ENCODE results near the gene PYGB. TPM values are rescaled to one million over a fixed set of nuclear protein-coding genes. Genes with fewer than 3 reads are reported as not detected.

Gene PYGB
- total and polyA plus RNA-seq, 2 experiments from 2014 or later = 45.3 to 61.1 TPM

DNA sequence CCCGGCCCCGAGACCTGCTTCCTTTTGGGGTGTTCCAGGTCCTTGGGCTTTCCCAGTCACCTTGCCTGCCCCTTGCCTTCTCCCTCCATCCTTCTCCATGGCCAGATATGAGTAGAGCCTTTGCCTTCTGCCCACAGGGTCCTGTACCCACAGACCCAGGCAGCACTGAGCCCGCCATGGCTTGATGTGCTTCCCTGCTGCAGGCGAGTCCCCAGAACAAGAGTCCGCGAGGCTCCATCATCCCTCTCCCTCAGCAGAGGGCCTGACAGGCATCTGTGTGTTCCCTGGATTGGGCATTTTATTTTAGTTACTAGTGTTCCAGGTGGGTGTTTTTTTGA is 21.9 kb downstream of the PYGB start:
- DNase-seq (ENCODE audit: low spot score) = no peak

GRCh38 chr20:25270829-25271251 is 23.0 kb downstream of the PYGB start:
- Histone ChIP-seq H3K9me3 (ENCODE audit: low read depth) (no peaks in the 10 kb centered on the region), H3K79me2 (peaks cover 12% of the 10 kb centered on the region), H3K36me3 (replicated peaks; ENCODE audit: insufficient read depth, low read depth) (no peaks in the 10 kb centered on the region), H2AFZ (no peak overlapping the region), H3K4me1 (ENCODE audit: insufficient read depth) (no peaks in the 10 kb centered on the region), H4K20me1 (ENCODE audit: insufficient read depth, poor library complexity, severe bottlenecking) (no peaks in the 10 kb centered on the region), H3K27ac (no peak overlapping the region), H3K27me3 (no peaks in the 10 kb centered on the region), H3K4me3 (no peak overlapping the region), H3K4me2 (no peak overlapping the region), H3K9me2 (replicated peaks; ENCODE audit: insufficient read depth) (no peaks in the 10 kb centered on the region)
- TF ChIP-seq EZH2phosphoT487 (IDR thresholded peaks at IDR 0.05; ENCODE audit: low read depth, severe bottlenecking, unreplicated experiment) = no peak
- TF ChIP-seq, protein P1, sequence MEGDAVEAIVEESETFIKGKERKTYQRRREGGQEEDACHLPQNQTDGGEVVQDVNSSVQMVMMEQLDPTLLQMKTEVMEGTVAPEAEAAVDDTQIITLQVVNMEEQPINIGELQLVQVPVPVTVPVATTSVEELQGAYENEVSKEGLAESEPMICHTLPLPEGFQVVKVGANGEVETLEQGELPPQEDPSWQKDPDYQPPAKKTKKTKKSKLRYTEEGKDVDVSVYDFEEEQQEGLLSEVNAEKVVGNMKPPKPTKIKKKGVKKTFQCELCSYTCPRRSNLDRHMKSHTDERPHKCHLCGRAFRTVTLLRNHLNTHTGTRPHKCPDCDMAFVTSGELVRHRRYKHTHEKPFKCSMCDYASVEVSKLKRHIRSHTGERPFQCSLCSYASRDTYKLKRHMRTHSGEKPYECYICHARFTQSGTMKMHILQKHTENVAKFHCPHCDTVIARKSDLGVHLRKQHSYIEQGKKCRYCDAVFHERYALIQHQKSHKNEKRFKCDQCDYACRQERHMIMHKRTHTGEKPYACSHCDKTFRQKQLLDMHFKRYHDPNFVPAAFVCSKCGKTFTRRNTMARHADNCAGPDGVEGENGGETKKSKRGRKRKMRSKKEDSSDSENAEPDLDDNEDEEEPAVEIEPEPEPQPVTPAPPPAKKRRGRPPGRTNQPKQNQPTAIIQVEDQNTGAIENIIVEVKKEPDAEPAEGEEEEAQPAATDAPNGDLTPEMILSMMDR (IDR thresholded peaks at IDR 0.05; ENCODE audit: poor library complexity) = no peak
- TF ChIP-seq EZH2 (IDR thresholded peaks at IDR 0.05; ENCODE audit: borderline replicate concordance) = no peak
- DNase-seq (ENCODE audit: low spot score) = no peak
- WGBS (ENCODE audit: low lambda C conversion rate, missing lambda C conversion rate) = 93% methylated on average over 12 of the region's 12 CpGs

More for the DNA sequence above, 21.9 kb downstream of the PYGB start:
- no peaks in the 10 kb centered on the region for H3K4me1 ChIP-seq (ENCODE audit: insufficient read depth)
- no peaks in the 10 kb centered on the region for H3K36me3 ChIP-seq (replicated peaks; ENCODE audit: insufficient read depth, low read depth)
- no peaks in the 10 kb centered on the region for H3K9me2 ChIP-seq (replicated peaks; ENCODE audit: insufficient read depth)
- no peaks in the 10 kb centered on the region for H3K27me3 ChIP-seq
- WGBS (ENCODE audit: low lambda C conversion rate, missing lambda C conversion rate) = over 99% methylated on average over 6 of the region's 6 CpGs
- H3K9me3 ChIP-seq (ENCODE audit: low read depth) = no peaks in the 10 kb centered on the region
- H3K79me2 ChIP-seq = peaks cover 12% of the 10 kb centered on the region
- no peak overlapping the region for H3K4me3 ChIP-seq
- H2AFZ ChIP-seq = no peak overlapping the region
- no peak overlapping the region for H3K27ac ChIP-seq
- no peaks in the 10 kb centered on the region for H4K20me1 ChIP-seq (ENCODE audit: insufficient read depth, poor library complexity, severe bottlenecking)
- TF ChIP-seq, protein P1 (IDR thresholded peaks at IDR 0.05; ENCODE audit: poor library complexity) = no peak
- TF ChIP-seq EZH2phosphoT487 (IDR thresholded peaks at IDR 0.05; ENCODE audit: low read depth, severe bottlenecking, unreplicated experiment) = no peak
- TF ChIP-seq EZH2 (IDR thresholded peaks at IDR 0.05; ENCODE audit: borderline replicate concordance) = no peak
- no peak overlapping the region for H3K4me2 ChIP-seq

DNA sequence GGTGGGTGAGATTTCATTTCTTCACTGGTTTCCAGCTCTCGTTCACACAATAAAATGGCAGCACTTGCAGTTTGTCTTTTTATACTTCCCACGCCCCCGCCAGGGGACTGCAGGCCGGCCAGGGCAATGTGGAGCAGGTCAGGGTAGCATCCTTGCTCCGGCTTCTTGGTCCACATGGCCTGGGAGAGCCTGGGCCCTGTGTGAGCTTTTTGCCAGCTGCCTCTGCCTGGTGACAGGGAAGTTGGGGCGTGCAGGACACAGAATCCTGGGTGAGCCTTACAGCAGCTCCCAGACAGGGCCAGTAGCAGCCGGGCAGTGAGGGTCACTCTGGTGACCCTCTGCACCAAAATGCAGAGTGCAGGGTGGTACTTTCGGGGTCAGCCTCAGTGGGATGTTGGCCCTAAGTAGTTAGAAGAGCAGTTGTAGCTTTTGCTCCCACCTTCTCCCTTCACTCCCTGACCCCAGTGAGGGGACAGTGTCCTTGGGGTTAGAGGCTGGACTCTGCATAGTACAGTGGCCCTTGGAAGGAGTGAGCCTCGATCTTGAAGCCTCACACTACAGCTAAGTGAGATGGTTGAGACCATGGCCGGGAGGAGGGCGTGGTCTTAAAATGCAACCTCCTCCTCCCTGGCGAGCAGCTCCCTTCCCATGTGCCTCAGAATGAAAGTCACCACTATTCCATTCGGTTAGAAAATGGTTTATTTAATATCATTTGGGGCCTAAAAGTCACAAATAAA is 23.8 kb downstream of the PYGB start:
- Histone ChIP-seq H3K4me3 (no peak overlapping the region), H3K79me2 (peaks cover 9% of the 10 kb centered on the region), H4K20me1 (ENCODE audit: insufficient read depth, poor library complexity, severe bottlenecking) (no peaks in the 10 kb centered on the region), H3K27ac (no peak overlapping the region), H3K27me3 (no peaks in the 10 kb centered on the region), H2AFZ (no peak overlapping the region), H3K4me1 (ENCODE audit: insufficient read depth) (no peaks in the 10 kb centered on the region), H3K36me3 (replicated peaks; ENCODE audit: insufficient read depth, low read depth) (no peaks in the 10 kb centered on the region), H3K4me2 (no peak overlapping the region), H3K9me2 (replicated peaks; ENCODE audit: insufficient read depth) (no peaks in the 10 kb centered on the region), H3K9me3 (ENCODE audit: low read depth) (no peaks in the 10 kb centered on the region)
- DNase-seq (ENCODE audit: low spot score) = no peak
- 96% methylated on average over 13 of the region's 13 CpGs for WGBS (ENCODE audit: low lambda C conversion rate, missing lambda C conversion rate)
- no peak for TF ChIP-seq EZH2phosphoT487 (IDR thresholded peaks at IDR 0.05; ENCODE audit: low read depth, severe bottlenecking, unreplicated experiment)
- TF ChIP-seq EZH2 (IDR thresholded peaks at IDR 0.05; ENCODE audit: borderline replicate concordance) = no peak
- TF ChIP-seq, protein P1 (IDR thresholded peaks at IDR 0.05; ENCODE audit: poor library complexity) = no peak

Measured in hepatocyte (in vitro differentiated cells).